Measurements from ENCODE around the gene EXOC3L4.

DNA sequence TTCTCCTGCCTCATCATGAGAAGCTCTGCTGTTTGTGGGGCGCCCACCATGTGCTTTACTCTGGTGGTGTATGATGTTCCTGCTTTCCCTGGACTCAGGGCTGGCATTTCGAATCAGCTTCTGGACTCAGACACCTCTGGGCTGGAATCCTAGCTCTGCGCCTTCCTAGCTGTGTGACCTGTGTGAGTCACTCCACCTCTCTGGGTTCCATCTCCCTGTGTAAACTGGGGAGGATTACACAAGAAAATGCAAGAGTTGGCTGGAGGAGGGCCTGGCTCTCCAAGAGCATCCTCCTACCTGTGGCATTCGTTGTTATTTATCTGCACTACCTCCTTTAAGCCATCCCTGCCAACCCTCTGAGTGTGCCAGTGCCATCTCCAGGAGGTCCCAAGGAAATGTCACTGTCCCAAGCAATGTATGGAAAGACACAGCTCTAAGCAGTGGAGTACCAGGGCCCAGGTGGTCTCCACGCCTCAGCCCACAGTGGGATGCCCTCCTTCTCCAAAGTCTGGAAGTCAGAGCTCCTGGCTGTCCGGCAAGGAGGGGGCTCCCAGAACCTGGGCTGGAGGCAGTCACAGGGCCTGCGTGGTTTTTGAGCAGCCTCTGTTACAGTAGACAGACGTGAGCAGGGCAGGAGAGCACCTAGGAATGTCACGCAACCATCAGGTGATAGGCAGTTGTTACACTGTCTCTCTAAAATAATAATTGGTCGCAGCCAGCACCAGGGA lies 21.5 kb downstream of the EXOC3L4 start:
- TF ChIP-seq, protein P1, sequence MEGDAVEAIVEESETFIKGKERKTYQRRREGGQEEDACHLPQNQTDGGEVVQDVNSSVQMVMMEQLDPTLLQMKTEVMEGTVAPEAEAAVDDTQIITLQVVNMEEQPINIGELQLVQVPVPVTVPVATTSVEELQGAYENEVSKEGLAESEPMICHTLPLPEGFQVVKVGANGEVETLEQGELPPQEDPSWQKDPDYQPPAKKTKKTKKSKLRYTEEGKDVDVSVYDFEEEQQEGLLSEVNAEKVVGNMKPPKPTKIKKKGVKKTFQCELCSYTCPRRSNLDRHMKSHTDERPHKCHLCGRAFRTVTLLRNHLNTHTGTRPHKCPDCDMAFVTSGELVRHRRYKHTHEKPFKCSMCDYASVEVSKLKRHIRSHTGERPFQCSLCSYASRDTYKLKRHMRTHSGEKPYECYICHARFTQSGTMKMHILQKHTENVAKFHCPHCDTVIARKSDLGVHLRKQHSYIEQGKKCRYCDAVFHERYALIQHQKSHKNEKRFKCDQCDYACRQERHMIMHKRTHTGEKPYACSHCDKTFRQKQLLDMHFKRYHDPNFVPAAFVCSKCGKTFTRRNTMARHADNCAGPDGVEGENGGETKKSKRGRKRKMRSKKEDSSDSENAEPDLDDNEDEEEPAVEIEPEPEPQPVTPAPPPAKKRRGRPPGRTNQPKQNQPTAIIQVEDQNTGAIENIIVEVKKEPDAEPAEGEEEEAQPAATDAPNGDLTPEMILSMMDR (IDR thresholded peaks at IDR 0.05): no peak
- no peak for TF ChIP-seq NFIC (IDR thresholded peaks at IDR 0.05; ENCODE audit: borderline replicate concordance)
- TF ChIP-seq TAF1 (IDR thresholded peaks at IDR 0.05; ENCODE audit: borderline replicate concordance, low read depth, low read length): no peak
- TF ChIP-seq MXI1 (IDR thresholded peaks at IDR 0.05; ENCODE audit: low read depth, low read length): no peak

All from SK-N-SH (cell line).